GM19328 (cell line): ENCODE data around the gene EHBP1L1.

ENCODE experiments used
- ATAC-seq: cut with Tn5 transposase; IDR thresholded peaks from one replicate; pipeline ENCODE4 v1.9.1; 2021; ENCODE audit warnings: mild to moderate bottlenecking, moderate library complexity; ENCODE audit not compliant: unreplicated experiment

EHBP1L1 gene

GRCh38 chr11:65546217-65546958 is 29.5 kb upstream of the EHBP1L1 start:
- ATAC-seq = peak; percentile 56

DNA sequence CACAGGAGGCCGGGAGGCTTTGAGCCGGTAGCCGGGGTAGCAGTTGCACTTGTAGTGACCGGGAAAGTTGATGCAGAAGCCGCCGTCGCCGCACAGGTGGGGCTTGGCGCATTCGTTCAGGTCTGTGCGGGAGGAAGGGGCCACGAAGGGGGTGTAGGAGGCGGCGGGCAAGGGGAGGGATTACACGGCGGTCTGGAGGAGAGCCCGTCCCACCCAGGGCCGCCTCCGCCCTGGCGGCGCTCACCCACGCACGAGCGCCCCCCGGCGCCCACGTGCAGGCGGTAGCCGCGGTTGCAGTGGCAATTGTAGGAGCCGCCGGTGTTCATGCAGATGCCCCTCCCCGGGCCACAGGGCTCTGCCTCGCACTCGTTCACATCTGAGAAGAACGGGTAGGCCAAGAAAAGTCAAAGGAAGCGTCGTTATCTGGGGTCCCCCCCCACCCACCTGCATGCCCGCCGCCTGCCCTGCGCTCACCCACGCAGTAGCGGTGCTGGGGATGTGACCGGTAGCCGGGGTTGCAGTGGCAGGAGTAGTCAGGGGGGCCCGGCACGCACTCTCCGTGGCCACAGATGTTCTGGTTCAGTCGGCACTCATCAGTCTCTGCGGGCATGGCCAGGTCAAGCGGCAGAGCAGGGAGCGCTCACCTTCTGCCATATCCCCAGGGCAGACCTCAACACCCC is 28.3 kb upstream of the EHBP1L1 start:
- no peak for ATAC-seq

DNA sequence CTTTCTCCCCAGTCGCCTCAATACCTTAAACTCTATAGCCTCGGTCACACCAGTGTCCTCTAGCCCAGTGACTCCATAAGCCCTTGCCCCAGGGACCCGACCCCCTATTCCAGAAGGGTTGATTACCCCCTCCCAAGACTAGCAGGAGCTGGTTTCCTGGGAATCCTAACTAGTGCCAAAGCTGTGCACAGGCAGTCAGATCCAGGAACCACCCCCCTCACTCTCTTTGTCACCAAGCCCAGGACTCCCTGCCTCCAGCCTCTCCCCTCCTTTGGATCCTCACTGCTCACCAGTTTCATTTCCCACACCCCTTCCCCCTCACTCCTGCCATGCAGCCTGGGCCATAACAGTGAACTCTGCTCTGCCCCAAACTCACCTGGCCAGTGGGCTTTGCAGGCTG is 27.5 kb upstream of the EHBP1L1 start:
- ATAC-seq = no peak

- ATAC-seq = no peak
Observed at GRCh38 chr11:65549096-65549495, 26.8 kb upstream of the EHBP1L1 start.

DNA sequence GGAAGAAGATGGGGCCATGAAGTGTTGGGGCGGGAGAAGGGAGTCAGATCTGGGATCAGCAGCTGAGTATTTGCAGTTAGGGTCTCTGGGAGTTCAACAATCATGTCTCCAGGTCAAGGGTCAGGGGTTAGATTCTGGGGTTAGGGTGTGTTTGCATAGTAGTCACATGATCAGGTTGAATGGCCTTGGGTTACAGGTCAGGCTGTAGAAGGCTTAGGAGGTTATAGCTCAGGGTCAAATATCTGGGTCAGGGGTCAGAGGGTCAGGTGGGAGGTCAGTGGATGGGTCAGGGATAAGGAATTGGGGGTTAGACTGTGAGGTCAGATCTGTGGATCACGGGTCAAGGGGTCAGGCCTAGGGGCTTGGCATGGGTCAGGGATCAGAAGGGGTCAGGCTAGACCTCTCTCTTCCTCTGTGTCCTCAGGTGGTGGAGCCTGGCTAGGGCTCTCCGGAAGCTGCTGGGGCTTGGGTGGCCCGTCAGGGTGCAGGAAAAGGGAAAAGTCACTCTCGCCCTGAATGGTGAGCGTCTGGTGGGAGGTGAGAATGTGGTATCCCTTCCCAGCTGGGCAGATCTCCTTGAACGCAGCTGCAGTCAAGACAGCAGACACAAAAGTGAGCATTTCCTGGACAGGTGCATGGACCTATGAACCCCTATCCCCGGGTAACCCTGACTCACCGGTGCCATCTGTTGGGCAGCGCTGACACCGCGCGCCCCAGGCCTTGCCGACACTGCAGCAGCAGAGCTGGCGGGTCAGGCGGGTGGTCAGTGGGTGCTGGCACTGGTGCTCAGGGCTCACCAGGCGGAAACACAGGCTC is 24.1 kb upstream of the EHBP1L1 start:
- no peak for ATAC-seq

GRCh38 chr11:65552388-65552951 is 23.4 kb upstream of the EHBP1L1 start:
- no peak for ATAC-seq

DNA sequence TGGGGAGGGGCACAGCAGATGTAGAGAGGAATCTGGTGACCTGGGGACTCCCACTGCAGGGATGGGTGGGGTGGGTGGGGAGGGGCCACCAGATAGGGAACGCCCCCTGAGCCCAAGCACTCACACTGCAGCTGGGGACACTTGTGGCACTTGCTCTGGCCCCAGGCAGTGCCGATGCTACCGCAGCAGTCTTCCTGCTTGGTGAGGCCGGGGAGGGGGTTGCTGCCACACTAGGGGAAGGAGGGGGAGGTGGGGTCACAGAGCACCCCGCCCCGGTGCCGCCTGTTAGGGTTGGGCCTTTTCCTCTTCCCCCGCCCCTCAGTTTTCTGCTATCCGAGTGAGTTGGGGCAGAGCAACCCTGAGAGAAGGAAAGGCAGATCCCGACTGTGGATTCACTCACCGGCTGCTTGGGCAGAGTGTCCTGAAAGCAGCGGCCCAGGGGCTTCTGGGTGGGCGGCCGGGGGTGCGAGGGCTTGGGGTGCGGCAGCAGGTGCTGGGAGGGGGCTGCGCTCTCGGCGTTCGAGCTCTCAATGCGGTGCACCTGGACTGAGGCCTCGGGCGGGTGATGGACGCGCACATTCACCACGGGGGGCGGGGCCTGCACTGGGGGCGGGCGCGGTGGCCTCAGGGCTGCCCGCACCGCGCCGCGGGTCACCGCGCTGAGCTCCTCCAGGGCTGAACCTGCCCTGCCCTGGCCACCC is 22.4 kb upstream of the EHBP1L1 start:
- ATAC-seq = no peak

DNA sequence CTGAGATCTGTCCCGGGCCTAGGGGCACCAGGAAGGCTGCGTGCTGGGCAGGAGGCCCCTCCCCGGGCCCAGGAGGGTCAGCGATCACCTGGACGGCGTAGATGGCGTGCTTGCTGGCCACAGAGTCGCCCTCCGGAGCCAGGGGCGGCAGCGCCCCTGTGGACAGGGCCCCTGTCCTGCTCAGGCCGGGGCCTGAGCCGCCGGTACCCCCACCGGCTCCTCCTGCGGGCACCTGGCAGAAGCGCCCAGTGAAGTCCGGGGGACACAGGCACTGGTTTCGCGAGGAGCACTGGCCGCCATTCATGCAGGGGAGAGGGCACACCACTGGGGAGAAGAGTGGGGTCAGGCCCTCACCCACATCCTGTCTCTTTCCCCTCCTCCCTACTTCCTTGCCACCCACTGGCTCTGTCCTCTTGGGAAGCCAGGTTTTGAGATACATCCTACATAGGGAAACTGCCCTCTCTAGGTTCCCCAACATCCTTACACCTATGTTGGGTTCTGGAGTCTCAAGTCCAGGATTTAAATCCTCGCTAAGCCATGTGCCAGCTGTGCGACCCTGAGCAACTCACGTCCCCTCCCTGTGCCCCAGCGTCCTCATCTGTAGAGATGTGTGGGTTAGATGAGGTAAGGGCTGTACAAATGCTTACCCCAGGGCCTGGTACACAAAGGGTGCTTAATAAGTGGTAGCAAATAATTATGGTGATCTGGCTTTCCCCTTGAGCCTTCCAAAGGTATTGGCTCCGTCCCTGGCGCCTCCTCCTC is 21.6 kb upstream of the EHBP1L1 start:
- ATAC-seq = no peak

DNA sequence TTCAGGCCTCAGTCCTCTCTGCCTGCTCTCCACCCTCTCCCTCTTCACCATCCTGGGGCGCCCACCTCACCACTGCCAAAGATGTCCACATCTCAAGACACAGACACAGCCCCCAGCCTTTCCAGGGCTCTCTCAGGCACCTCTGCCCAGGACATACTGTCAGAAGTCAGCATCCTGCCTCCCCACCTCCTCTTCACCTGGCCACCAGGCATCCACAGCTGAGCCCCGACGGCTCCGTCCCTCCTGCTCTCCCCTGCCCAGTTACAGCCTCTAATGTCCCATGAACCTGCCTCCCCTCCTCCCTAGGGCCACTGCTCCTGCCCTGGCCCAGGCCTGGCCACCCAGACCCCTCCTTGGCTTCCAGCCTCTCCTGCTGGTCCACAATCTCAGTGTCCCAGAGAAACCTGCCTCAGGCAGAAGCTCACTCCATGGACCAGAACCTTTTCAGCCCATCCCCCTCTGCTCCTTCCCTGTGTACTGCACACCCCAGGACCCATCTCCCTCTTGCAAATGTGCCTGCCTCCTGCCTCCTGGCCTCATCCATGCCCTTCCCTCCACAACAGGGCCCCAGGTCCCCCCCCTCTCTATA is 20.9 kb upstream of the EHBP1L1 start:
- no peak for ATAC-seq

DNA sequence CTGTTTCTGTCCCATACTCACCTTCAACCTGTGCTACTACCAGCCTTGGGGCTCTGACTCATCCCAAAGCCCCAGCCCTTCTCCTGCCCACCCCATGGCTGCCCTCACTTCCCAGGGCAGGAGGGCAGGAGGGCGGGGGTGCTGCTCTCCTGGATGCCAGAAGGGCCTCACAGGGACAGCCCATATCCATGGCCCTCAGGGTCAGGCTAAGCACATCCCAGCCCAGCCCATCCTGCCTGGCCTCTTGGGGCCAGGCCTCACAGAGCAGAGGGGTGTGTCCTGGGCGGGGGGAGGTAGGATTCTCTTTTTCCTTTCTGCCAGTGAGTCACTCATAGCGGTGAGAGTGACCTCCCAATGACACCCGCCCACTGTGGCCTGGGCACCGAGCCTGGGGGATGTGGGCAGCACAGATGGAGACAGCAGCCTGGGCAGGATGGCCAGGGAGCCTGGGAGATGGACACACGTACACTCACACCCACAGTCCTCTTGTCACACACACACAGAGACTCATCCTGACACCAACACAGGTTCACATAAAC is 20.1 kb upstream of the EHBP1L1 start:
- no peak for ATAC-seq

DNA sequence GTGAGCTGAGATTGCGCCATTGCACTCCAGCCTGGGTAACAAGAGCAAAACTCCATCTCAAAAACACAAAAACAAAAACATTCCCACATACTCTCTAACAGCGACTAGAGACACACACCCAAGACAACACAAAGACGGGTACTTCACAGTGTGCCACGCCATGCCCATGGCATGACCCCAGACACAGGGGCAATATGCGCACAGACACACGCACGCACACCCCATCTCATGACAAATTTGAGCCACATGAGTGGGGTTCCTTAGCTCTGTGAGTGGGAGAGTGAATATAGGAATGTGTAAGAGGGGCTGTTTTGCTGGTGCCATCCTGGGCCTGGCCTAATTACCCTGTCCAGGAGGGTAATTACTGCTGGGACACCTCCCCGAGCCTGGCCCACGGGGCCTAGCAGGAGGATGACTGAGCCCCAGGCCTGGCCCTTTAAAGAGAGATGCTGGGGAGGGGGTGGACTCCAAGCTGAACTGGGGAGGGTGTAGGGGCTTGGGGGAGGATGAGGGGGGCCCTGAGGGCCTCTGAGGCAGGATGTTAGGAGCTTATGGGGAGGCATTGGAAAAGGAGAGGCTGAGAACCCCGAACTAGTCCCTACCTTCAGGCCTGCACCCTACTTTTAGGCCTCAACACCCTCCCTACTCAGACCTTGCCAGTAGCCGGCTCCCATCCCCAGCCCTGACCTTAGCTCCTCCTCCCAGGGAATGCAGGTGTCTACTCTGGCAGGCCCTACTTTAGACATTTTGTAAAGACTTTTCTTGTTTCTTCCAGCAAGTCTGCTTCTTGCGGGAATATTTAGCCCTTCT is 19.2 kb upstream of the EHBP1L1 start:
- ATAC-seq = no peak

DNA sequence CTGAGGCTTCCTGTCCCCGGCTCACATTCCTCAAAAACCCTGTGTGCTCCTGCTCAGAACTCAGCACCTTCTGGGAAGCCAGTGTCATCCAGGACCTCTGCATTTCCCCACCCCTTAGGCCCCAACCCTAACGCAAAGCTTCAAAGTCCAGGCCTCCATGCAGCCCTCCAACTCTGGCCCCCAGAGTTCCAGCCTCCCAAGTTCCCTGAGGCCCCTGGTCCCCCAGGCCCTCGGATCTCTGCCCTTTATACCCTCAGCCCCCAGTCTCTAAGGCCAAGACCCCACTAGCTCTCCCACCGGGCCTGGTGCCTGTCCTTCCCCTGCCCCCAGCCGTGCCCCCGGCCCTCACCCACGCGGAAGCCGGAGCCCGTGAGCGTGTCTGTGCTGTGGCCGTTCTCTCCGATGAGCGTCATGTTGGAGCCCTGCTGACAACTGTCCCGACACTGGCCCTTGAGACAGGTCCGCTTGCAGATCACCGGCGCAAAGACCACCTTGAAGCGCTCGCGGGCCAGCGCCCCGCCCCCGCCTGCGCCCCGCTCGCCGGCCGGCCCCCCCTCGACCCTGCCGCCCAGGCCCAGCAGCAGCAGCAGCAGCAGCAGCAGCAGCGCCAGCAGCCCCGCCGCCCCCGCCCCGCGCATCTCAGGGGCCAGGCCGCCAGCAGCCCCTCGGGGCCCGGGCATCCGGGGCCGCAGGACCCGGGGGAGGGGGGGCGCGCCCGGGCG is 18.4 kb upstream of the EHBP1L1 start:
- ATAC-seq = no peak

- no peak for ATAC-seq
Observed at GRCh38 chr11:65558002-65558929, 17.6 kb upstream of the EHBP1L1 start, which contains the start of gene LTBP3. LTBP3 (minus strand) TSS chr11:65558359; CDS start chr11:65557959, 400 bp downstream.

- ATAC-seq = no peak
Observed at GRCh38 chr11:65558930-65559509, 16.8 kb upstream of the EHBP1L1 start.

GRCh38 chr11:65559535-65559934 is 16.3 kb upstream of the EHBP1L1 start:
- no peak for ATAC-seq

- no peak for ATAC-seq
Observed at GRCh38 chr11:65559951-65560537, 15.8 kb upstream of the EHBP1L1 start.
